GM18870 (cell line): ENCODE measurements around the gene QRFP.
"Not testable (repeated sequence)": the region's sequence is repeated elsewhere in the genome, so short reads cannot be mapped to it uniquely, and the experiment has no call there.

Experiments
- ATAC-seq: cut with Tn5 transposase; IDR thresholded peaks from one replicate; pipeline ENCODE4 v1.9.1; 2021; ENCODE audit warnings: moderate library complexity; ENCODE audit not compliant: unreplicated experiment

The QRFP gene

DNA sequence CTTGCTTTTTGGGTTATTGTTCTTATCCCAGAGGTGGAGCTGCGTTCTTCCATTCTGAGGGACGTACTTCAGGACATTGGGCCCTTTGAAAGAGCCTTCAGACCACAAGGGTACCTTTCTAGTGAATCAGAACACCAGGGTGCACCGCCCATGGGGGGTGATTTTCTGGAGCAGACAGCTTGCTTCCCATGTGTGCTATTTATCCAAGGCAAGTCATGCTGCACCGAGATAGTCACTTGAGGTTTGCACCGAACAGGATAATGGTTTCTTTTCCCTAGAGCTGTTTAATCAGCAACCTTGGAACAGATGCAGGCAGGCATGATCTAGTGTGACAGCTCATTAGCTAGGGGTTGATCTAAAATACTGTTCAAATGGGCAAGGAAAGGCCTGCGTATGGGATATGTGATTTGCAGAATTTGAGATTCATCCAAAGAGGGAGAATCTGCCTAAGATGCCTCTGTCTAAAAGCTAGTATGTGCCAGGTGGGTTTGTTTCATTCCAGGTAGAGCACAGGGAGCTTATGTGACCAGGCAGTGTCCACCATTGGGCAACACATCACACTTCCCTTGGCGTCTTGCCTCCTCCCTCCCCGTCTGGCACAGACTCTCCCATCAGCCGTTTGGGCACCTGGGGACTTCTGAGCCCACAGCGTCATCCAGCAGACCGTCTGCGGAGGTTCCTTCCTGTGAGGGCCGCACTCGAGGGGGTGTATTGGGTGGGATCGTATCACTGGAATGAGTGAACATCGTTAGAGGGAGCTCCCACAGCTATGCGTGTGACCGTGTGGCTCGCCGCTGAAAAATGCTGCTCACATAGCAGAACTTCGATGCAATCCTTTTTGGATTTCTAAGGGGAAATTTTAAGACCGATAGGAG, 38.5 kb downstream of the QRFP start:
- no peak for ATAC-seq

DNA sequence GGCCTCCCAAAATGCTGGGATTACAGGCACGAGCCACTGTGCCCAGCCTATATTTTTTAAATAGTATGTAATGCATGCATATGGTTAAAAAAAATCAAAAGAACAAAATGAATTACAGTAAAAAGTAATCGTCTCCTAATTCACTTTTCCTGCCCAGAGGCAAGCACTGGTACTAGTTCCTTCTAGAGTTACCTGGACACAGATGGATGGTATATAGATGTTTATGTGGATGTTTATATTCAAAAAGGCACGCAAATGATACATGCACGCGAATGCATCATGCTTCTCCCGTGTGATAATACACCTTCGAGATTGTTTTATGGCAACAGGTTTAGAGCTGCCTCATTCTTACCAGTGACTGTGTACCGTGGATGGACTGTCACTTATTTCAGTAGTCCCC, 40.1 kb downstream of the QRFP start:
- no peak for ATAC-seq

DNA sequence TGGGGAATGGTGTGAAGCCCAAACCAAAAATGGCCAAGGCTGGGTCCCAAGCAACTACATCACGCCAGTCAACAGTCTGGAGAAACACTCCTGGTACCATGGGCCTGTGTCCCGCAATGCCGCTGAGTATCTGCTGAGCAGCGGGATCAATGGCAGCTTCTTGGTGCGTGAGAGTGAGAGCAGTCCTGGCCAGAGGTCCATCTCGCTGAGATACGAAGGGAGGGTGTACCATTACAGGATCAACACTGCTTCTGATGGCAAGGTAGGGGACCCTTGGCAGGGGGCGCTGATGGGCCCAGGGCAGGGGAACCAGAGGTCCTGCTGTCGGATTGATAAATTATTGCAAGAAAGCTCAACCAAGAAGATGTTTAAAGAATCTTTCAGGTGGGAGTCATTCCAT, 41.8 kb downstream of the QRFP start:
- ATAC-seq: no peak

DNA sequence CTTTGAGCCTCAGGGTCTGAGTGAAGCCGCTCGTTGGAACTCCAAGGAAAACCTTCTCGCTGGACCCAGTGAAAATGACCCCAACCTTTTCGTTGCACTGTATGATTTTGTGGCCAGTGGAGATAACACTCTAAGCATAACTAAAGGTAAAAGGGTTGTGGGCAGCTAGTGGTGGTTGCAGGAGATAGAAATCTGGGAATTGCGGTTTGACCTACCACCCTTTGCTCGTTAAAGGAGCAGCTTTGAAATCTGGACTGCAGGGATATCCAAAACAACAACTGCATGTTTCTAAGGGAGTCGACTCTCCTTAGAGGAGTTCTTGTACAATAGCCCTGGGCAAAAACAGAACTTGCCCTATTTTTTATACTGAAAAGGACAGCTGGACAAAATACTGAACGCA, 42.5 kb downstream of the QRFP start:
- no peak for ATAC-seq

DNA sequence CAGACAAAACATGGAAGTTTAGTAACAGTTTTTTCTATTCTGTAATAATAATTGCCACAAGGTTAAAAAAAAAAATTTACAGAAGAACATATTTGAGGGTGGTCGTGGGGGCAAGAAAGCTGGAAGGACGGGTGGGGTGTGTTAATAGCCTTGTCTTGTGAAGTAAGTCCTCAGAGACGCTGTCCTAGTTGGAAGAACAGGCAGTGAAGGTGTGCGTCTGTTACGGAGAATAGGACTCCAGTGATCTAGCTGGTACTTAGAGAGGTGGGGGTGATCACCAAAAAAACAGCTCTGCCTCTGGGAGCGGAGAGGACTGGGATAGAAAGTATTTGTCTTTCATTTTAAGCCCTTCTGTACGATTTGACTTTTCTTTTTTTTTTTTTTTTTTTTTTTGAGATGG, 43.8 kb downstream of the QRFP start:
- no peak for ATAC-seq

DNA sequence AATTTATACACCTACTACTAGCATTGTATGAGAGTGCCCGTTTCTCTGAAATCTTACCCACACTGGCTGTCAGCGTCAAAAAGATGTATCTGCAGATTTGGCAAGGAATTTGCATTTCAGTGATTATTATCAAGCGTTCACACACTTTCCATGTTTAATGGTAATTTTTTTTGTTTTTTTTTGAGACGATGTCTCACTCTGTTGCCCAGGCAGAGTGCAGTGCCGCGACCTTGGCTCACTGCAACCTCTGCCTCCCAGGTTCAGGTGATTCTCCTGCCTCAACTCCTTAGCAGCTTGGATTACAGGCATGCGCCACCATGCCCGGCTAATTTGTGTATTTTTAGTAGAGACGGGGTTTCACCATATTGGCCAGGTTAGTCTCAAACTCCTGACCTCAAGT, 47.3 kb downstream of the QRFP start:
- ATAC-seq: no peak

DNA sequence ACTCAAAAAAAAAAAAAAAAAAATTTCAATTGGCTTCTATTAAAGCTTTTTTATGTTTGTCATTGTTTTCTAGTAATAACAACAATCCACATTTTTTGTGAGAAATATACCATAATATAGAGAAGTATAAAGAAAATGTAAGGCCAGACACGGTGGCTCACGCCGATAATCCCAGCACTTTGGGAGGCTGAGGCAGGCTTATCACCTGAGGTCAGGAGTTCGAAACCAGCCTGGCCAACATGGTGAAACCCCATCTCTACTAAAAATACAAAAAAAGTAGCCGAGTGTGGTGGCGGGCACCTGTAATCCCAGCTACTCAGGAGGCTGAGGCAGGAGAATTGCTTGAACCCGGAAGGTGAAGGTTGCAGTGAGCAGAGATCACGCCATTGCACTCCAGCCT, 48.1 kb downstream of the QRFP start:
- not testable (repeated sequence) for ATAC-seq

DNA sequence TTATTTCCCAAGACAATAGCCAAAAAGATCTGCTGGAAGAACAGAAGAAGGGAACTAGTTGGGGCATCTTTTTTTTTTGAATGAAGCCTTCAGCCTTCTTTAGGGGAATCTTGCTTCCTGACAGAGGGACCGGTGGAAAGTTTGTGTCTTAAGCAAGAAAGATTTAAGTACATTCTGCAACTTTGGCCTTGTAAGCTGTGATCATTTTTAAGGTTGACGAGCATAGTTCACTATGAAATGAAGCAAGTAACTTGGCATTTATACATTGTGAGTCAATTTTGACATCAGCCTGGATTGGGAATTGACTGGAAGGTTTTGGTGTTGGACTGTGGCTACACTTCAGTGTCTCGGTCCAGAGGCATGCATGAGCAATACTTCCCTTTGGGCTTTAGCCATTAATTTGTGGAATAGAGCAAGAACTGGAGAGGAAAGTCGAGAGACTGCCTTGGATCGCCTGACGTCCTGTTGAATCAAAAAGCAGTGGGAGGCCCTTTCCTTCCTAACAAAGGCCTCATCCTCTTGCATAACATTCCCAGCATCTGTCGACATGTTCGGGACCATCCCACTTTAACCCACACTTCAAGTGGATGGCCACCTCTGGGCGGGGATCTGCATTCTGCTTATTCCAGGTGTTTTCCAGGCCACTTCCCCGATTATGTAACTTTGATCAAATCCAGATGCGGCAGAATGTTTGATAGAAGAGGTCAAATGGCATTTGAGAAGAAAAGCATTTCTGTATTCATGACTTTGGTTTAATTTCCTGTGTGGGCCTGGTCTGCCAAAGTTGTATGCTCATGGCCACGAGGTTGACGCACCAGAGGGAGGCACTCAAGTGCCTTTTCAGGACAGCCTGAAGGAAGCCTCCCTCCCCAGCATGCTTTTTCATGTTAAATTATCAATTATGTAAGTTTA, 49.0 kb downstream of the QRFP start:
- no peak for ATAC-seq

DNA sequence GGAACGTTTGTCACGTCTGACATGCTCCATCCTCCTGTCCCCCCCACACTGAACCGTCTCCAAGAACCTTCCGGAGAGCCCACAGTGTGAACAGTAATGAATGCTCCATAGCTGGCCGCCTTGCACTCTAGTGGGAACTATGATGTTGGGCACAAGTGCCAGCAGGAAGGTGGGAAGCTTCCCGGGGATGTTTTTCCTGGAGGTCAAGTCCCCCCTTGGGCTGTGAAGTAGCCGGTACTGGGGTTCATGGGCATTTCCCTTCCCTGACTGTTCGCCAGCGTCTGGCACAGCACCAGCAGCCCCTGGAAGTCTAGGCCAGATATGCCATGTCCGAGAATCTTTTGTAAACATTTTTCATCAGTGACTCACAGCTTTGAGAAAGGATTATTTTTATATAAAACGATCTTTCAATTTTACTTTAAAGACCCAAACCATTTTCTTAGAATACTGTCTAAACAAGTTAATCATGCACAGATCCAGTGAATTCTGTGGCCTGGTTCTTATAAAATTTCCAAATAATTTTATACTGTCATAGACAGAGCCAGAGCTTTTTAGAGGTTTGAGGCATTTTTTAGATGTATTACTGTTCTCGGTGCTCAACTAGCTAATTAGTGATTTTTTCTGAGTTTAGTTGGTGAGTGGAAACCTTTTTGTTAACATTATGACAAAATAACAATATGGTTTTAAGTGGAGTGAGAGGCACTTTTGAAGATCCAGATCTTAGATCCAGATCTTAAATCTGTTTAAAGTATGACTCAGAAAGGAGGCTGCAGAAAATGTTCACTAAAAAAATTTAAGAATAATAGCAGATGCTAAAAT, 49.9 kb downstream of the QRFP start:
- ATAC-seq: no peak

DNA sequence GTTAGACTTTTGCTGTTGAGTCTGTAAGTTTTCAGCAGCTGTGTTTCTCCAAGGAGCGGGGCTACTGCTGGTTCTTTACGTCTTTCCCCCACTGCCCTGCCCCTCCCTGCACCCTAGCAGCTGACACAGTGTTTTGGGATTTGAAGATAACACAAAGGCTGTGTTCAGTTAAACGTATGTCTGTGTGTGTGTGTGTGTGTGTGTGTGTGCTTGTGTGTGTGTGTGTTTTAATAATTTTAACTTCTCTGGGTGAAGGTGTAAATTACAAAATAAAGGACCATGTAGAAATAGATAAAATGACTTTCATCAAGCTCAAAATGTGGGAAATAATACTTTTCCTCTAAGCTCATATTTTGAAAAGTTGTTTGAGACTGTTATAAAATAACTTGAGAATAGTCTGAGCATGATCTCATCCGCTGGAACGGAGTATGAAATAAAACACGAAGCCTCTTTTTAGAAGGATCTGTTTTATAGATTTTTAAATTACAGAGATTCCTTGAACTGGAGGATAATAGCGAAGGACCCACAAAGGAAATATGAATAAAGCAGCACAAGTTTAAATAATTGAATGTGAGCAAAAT, 50.6 kb downstream of the QRFP start:
- no peak for ATAC-seq

DNA sequence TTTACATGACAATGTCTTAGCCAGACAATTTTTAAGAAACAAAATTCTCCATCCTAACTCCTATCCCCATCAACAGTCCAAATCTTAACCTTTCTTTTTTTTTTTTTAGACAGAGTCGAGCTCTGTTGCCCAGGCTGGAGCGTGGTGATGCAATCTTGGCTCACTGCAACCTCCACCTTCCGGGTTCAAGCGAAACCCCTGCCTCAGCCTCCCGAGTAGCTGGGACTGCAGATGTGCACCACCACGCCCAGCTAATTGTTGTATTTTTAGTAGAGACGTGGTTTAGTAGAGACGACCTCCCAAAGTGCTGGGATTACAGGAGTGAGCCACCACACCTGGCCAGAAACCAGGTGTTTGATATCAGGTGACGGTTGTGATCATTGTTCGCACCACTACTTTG, 51.4 kb downstream of the QRFP start:
- no peak for ATAC-seq

DNA sequence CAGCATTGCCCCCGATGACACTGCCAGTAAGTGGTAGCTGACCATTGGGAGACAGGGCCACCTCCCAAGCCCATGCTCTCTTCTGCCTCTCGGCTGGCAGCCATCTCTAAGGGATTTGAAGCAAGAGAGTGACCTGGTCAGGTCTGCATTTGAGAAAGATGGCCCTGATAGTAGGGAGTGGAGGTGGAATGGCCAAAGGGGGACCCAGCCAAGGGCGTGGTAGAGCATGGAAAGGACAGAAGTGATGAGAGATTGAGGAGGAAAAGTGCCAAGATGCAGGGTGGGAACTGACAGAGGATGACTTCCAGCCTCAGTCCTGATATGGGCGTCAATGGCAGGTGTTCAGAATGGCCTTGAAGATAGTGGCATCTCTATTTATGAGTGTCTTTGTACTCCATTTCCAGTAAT, 52.6 kb downstream of the QRFP start:
- ATAC-seq: no peak

DNA sequence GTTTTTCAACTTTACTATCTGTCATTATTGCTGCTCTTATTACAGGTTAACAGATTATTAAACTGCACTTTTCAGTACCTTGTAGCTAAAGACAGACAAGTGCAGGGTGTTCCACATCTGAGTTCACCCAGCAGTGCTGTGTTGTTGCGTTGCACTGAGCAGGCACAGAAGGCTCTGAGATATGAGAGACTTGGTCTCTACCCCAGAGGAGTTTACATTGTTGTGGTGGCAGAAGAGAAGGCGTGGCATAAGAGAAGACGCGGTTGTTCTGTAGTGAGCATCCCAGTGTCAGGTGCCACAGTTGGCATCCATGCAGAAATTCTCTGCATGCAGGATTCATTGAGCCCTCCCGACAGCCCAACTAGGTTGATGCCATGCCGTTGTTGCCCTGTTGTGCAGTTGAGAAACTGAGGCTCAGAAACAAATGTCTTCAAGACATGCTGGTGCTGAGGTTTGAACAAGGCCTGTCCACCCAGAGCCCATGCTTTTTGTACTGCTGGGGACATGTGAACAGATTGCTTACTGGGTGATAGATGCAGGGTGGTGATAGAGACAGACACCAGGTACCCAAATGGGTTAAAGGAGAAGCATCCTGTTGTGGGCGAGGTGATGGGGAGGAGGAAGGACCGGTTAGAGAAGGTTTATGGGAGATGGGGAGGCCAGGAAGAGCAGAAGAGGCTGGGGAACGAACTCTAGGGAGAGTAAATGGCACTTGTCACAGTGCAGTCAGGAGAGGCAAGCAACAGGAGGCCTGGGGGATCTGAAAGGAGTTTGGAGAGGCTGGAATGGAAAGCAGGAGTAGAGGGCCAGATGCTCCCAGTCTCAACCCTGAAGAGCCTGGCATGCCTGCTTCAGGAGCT, 53.3 kb downstream of the QRFP start:
- ATAC-seq: no peak
